ENCODE data around the gene RASSF6. TPM values are rescaled to one million over a fixed set of nuclear protein-coding genes. Genes with fewer than 3 reads are reported as not detected.

RASSF6 gene
- total RNA-seq, 1 experiment from 2014 or later, result 0.22 TPM

GRCh38 chr4:73653695-73654106, 33.5 kb upstream of the RASSF6 start:
- Histone ChIP-seq H3K79me2 (ENCODE audit: insufficient read depth, low read length) (no peaks in the 10 kb centered on the region), H4K8ac (replicated peaks; ENCODE audit: insufficient read length, low read depth, low read length) (no peak overlapping the region), H2BK5ac (ENCODE audit: insufficient read length, low read length) (no peak overlapping the region), H3T11ph (ENCODE audit: low read length) (no peak overlapping the region), H3K23me2 (ENCODE audit: insufficient read length, low read depth, low read length, poor library complexity, severe bottlenecking) (no peaks in the 10 kb centered on the region), H3K4me1 (ENCODE audit: insufficient read depth, low read length) (no peaks in the 10 kb centered on the region), H3K23ac (ENCODE audit: insufficient read length, low read depth, low read length) (no peak overlapping the region), H3K14ac (ENCODE audit: insufficient read depth, low read length) (no peak overlapping the region), H2BK12ac (ENCODE audit: insufficient read length, low read depth, low read length) (no peak overlapping the region), H2BK15ac (ENCODE audit: low read depth, low read length) (no peak overlapping the region), H2AFZ (ENCODE audit: low read length) (no peak overlapping the region), H4K5ac (ENCODE audit: insufficient read length, low read depth, low read length) (no peak overlapping the region), H3K4me2 (ENCODE audit: insufficient read depth, insufficient read length, low read length) (no peak overlapping the region), H3K79me1 (ENCODE audit: insufficient read depth, low read depth, low read length, poor library complexity, severe bottlenecking) (no peaks in the 10 kb centered on the region), H3K18ac (ENCODE audit: insufficient read length, low read depth, low read length) (no peak overlapping the region), H3K4ac (ENCODE audit: low read depth, low read length) (no peak overlapping the region), H4K20me1 (ENCODE audit: control insufficient read depth, insufficient read depth, insufficient read length) (no peaks in the 10 kb centered on the region), H4K91ac (ENCODE audit: insufficient read length, low read depth, low read length) (no peak overlapping the region), H2BK20ac (ENCODE audit: low read depth, low read length, poor library complexity, severe bottlenecking) (no peak overlapping the region), H3K9ac (ENCODE audit: extremely low read depth, insufficient read length, low read length) (no peak overlapping the region), H3K27ac (ENCODE audit: insufficient read length, low read depth, low read length) (no peak overlapping the region), H3K9me3 (ENCODE audit: control insufficient read depth, low read depth, low read length) (no peaks in the 10 kb centered on the region), H2BK120ac (ENCODE audit: low read depth, low read length, poor library complexity, severe bottlenecking) (no peak overlapping the region), H2AK5ac (ENCODE audit: insufficient read length, low read length) (no peak overlapping the region), H3K56ac (ENCODE audit: insufficient read length, low read depth, low read length) (no peak overlapping the region), H3K27me3 (ENCODE audit: insufficient read depth, low read length) (no peaks in the 10 kb centered on the region)
- Mint-ChIP-seq H3K36me3 (ENCODE audit: insufficient read depth in 1 of 3, low read depth in 3 of 3) (no peaks in the 10 kb centered on the region), H3K27me3 (ENCODE audit: low read depth) (no peaks in the 10 kb centered on the region), H3K27ac (no peak overlapping the region), H3K4me3 (no peak overlapping the region), H3K4me1 (no peaks in the 10 kb centered on the region), H3K9me3 (no peaks in the 10 kb centered on the region)
- no peak for DNase-seq
- TF ChIP-seq CTCF (conservative IDR thresholded peaks at IDR 0.05), result peak; percentile 64
- no CpG with 5 or more reads among the region's 7 CpGs for WGBS (ENCODE audit: extremely low coverage, insufficient read length, low lambda C conversion rate)
